A549 (cell line): ENCODE results near the gene TRIM9. TPM values are rescaled to one million over a fixed set of nuclear protein-coding genes. Genes with fewer than 3 reads are reported as not detected.

Experiments used
- ATAC-seq, 2 experiments: fragments of 200-7000 bp in 1 of 2; fragments of >200 bp in 1 of 2; cut with Nextera tagmentation in 1 of 2; cut with Tn5 transposase in 1 of 2; 3 replicates each; pipeline versions ENCODE4 v1.8.0 to v1.9.1; 2018 to 2020; ENCODE audit warnings: mild to moderate bottlenecking in 1 of 2, moderate library complexity in 1 of 2
- CTCF ChIA-PET: fragments of 300-600 bp; sonication (Branson Sonifier 250); formaldehyde crosslinking; extraction: SDS; loops from one replicate; lab custom pipeline; 2021; ENCODE audit warnings: antibody characterized with exemption, inconsistent platforms; lab: Yijun Ruan, JAX
- POLR2A ChIA-PET: fragments of 350-600 bp; formaldehyde crosslinking; extraction: SDS; loops from one replicate; lab custom pipeline; 2021; ENCODE audit warnings: antibody characterized with exemption, inconsistent platforms; lab: Yijun Ruan, JAX
- DNase-seq, 2 experiments: peaks; one replicate each; pipeline versions ENCODE4 v3.0.0 to v3.0.0-alpha.2; 2011 to 2016; ENCODE audit warnings: low read depth in 1 of 2, low spot score in 1 of 2
- FAIRE-seq: peaks from 2 replicates; lab custom pipeline; 2011; peaks lifted over from hg19 to GRCh38; lab: Jason Lieb, UNC
- H3K27ac ChIP-seq, 2 experiments: fragments of >200 bp; sonication (Bioruptor Twin); formaldehyde crosslinking; 3 replicates each; pipeline ENCODE4 v1.5.1; 2016 to 2017
- H3K4me1 ChIP-seq: fragments of >200 bp; sonication (Bioruptor Twin); formaldehyde crosslinking; 3 replicates; pipeline ENCODE4 v1.6.1; 2016
- H3K4me2 ChIP-seq: fragments of >200 bp; sonication (Bioruptor Twin); formaldehyde crosslinking; 3 replicates; pipeline ENCODE4 v1.6.1; 2016
- H3K4me3 ChIP-seq: fragments of >200 bp; sonication (Bioruptor Twin); formaldehyde crosslinking; 3 replicates; pipeline ENCODE4 v1.5.1; 2016
- H3K9me3 ChIP-seq: fragments of >200 bp; sonication (Bioruptor Twin); formaldehyde crosslinking; 3 replicates; pipeline ENCODE4 v1.6.1; 2016
- ATOH8 ChIP-seq: fragments of 250-450 bp; sonication (Bioruptor Pico); IDR thresholded peaks from 2 replicates; pipeline ENCODE4 v1.5.0; 2020; ENCODE audit warnings: low read depth, mild to moderate bottlenecking, moderate library complexity
- BHLHE40 ChIP-seq: IDR thresholded peaks from 2 replicates; pipeline ENCODE4 v1.6.1; 2012; ENCODE audit warnings: low read depth, low read length, inconsistent platforms
- CBX2 ChIP-seq: fragments of 200-600 bp; sonication (generic); IDR thresholded peaks from 2 replicates; pipeline ENCODE4 v1.6.1; 2016; ENCODE audit warnings: low read depth, mild to moderate bottlenecking, borderline replicate concordance
- CHD4 ChIP-seq: fragments of 200-600 bp; sonication (generic); IDR thresholded peaks from 2 replicates; pipeline ENCODE4 v1.6.1; 2016; ENCODE audit warnings: antibody characterized with exemption, mild to moderate bottlenecking, borderline replicate concordance
- E2F6 ChIP-seq: IDR thresholded peaks from 2 replicates; pipeline ENCODE4 v1.6.1; 2012; ENCODE audit warnings: low read depth, borderline replicate concordance
- EHMT2 ChIP-seq: fragments of 200-600 bp; sonication (generic); IDR thresholded peaks from 2 replicates; pipeline ENCODE4 v1.6.1; 2016; ENCODE audit warnings: antibody characterized with exemption, low read depth, mild to moderate bottlenecking, moderate library complexity
- ELK1 ChIP-seq: fragments of 150-350 bp; IDR thresholded peaks from 2 replicates; pipeline ENCODE4 v1.6.1; 2014; ENCODE audit warnings: low read depth, mild to moderate bottlenecking, low read length
- ESRRA ChIP-seq: fragments of 150-350 bp; IDR thresholded peaks from 2 replicates; pipeline ENCODE4 v1.6.1; 2014; ENCODE audit warnings: mild to moderate bottlenecking, low read length, borderline replicate concordance
- GATA3 ChIP-seq: IDR thresholded peaks from 2 replicates; pipeline ENCODE4 v1.6.1; 2012; ENCODE audit warnings: borderline replicate concordance
- HEYL ChIP-seq: fragments of 250-450 bp; sonication (Bioruptor Pico); IDR thresholded peaks from 2 replicates; pipeline ENCODE4 v1.8.0; 2021; ENCODE audit warnings: mild to moderate bottlenecking, moderate library complexity
- HMGXB4 ChIP-seq: fragments of 250-450 bp; sonication (Bioruptor Pico); IDR thresholded peaks from 2 replicates; pipeline ENCODE4 v1.5.0; 2021; ENCODE audit warnings: mild to moderate bottlenecking, moderate library complexity, borderline replicate concordance
- HOXB13 ChIP-seq: fragments of 250-450 bp; sonication (Bioruptor Pico); IDR thresholded peaks from 2 replicates; pipeline ENCODE4 v1.5.0; 2020; ENCODE audit warnings: low read depth, mild to moderate bottlenecking, moderate library complexity
- HOXB5 ChIP-seq: fragments of 250-450 bp; sonication (Bioruptor Pico); IDR thresholded peaks from 2 replicates; pipeline ENCODE4 v1.5.0; 2020; ENCODE audit warnings: mild to moderate bottlenecking, moderate library complexity
- MAFK ChIP-seq: fragments of 450-650 bp; IDR thresholded peaks from 2 replicates; pipeline ENCODE4 v1.6.1; 2014; ENCODE audit not compliant: partially characterized antibody
- MAX ChIP-seq: IDR thresholded peaks from 2 replicates; pipeline ENCODE4 v1.6.1; 2012
- MYC ChIP-seq: IDR thresholded peaks from 2 replicates; pipeline ENCODE4 v1.6.1; 2012; ENCODE audit warnings: mild to moderate bottlenecking, inconsistent platforms, low read length, improper control_type of control experiment, borderline replicate concordance
- NPAS2 ChIP-seq: fragments of 250-450 bp; sonication (Bioruptor Pico); IDR thresholded peaks from 2 replicates; pipeline ENCODE4 v1.8.0; 2022; ENCODE audit warnings: mild to moderate bottlenecking, moderate library complexity, borderline replicate concordance
- NR3C1 ChIP-seq: fragments of >200 bp; sonication (Bioruptor Twin); formaldehyde crosslinking; IDR thresholded peaks from 3 replicates; pipeline ENCODE4 v1.6.1; 2017
- PBX3 ChIP-seq: IDR thresholded peaks from 2 replicates; pipeline ENCODE4 v1.6.1; 2012
- PHF8 ChIP-seq: fragments of 200-600 bp; sonication (generic); IDR thresholded peaks from 2 replicates; pipeline ENCODE4 v1.6.1; 2016; ENCODE audit warnings: low read depth, mild to moderate bottlenecking, antibody characterized with exemption, moderate library complexity, borderline replicate concordance
- POLR2A ChIP-seq: IDR thresholded peaks from 2 replicates; pipeline ENCODE4 v1.6.1; 2012; ENCODE audit warnings: mild to moderate bottlenecking, low read length
- RCOR1 ChIP-seq: fragments of 150-350 bp; IDR thresholded peaks from 2 replicates; pipeline ENCODE4 v1.6.1; 2014; ENCODE audit warnings: antibody characterized with exemption, low read length, low read depth
- SMC3 ChIP-seq: fragments of >200 bp; sonication (Bioruptor Twin); formaldehyde crosslinking; IDR thresholded peaks from 3 replicates; pipeline ENCODE4 v1.6.1; 2018; ENCODE audit warnings: inconsistent platforms
- SREBF2 ChIP-seq: fragments of 450-650 bp; IDR thresholded peaks from 2 replicates; pipeline ENCODE4 v1.6.1; 2014; ENCODE audit warnings: mild to moderate bottlenecking, moderate library complexity
- TFCP2L1 ChIP-seq: fragments of 250-450 bp; sonication (Bioruptor Pico); IDR thresholded peaks from 2 replicates; pipeline ENCODE4 v1.5.0; 2021; ENCODE audit warnings: mild to moderate bottlenecking
- TP53 ChIP-seq: fragments of 250-450 bp; sonication (Bioruptor Pico); IDR thresholded peaks from 2 replicates; pipeline ENCODE4 v1.5.0; 2021; ENCODE audit warnings: mild to moderate bottlenecking, moderate library complexity
- ZFP36 ChIP-seq: fragments of 450-650 bp; IDR thresholded peaks from 2 replicates; pipeline ENCODE4 v1.6.1; 2014; ENCODE audit warnings: borderline replicate concordance; ENCODE audit not compliant: partially characterized antibody
- ZNF302 ChIP-seq: fragments of 250-450 bp; sonication (Bioruptor Pico); IDR thresholded peaks from 2 replicates; pipeline ENCODE4 v1.9.0; 2021; ENCODE audit warnings: inconsistent platforms, mild to moderate bottlenecking, moderate library complexity
- WGBS: methylation state at CpG from one replicate; pipeline ENCODE4 v1.1.6; 2017; ENCODE audit errors: missing lambda C conversion rate; 5-methylcytosine and 5-hydroxymethylcytosine counted together
- polyA plus RNA-seq, 4 experiments: library from polyadenylated mRNA; depleted of rRNA in 3 of 4; stranded (reverse); fragments of >200 nt; fragmentation: RNase III in 1 of 4; extraction: RNeasy Plus Mini Kit Qiagen cat#74134 plus additional on column Dnase treatment in 1 of 4; gene quantifications; 2 replicates in 3 of 4; 3 replicates in 1 of 4; pipeline ENCODE4 v1.2.3, GENCODE V29; 2011 to 2017

The TRIM9 gene
- polyA plus RNA-seq, 2 of the 4 experiments (the other 2 are of a cell fraction) = 5.4 to 21.2 TPM

GRCh38 chr14:50978529-50978871, 116.4 kb downstream of the TRIM9 start:
- no peak for DNase-seq
- no peak overlapping the region for H3K4me2 ChIP-seq
- no peak overlapping the region for H3K4me3 ChIP-seq
- H3K9me3 ChIP-seq = no peaks in the 10 kb centered on the region
- TF ChIP-seq TP53 (no peak), SMC3 (no peak), ATOH8 (no peak), HEYL (no peak), MYC (no peak), SREBF2 (no peak), BHLHE40 (no peak), CBX2 (no peak), EHMT2 (no peak), GATA3 (no peak)
- H3K4me1 ChIP-seq = no peaks in the 10 kb centered on the region
- CTCF ChIA-PET = interaction anchor here (1.1 kb wide), 1 partner anchor 12 kb away, joined by 3 read pairs; no protein-coding TSS in a partner anchor
- ATAC-seq = no peak
- 100% methylated on average over 3 of the region's 3 CpGs for WGBS
- POLR2A ChIA-PET = no interaction called here
- no peak for FAIRE-seq
- H3K27ac ChIP-seq = no peak overlapping the region

GRCh38 chr14:50977863-50978528, 116.9 kb downstream of the TRIM9 start:
- ATAC-seq = no peak
- no peak for DNase-seq
- H3K4me2 ChIP-seq = no peak overlapping the region
- ChIA-PET POLR2A (no interaction called here), CTCF (interaction anchor here (1.1 kb wide), 1 partner anchor 12 kb away, joined by 3 read pairs; no protein-coding TSS in a partner anchor)
- no peaks in the 10 kb centered on the region for H3K4me1 ChIP-seq
- WGBS = 87% methylated on average over 3 of the region's 3 CpGs
- TF ChIP-seq POLR2A (no peak), CHD4 (no peak), PBX3 (no peak), RCOR1 (no peak), ZFP36 (no peak), NR3C1 (no peak), ESRRA (no peak), ZNF302 (CRISPR knock-in tag) (no peak), MAFK (no peak)
- no peak for FAIRE-seq
- no peak overlapping the region for H3K4me3 ChIP-seq
- H3K9me3 ChIP-seq = no peaks in the 10 kb centered on the region
- H3K27ac ChIP-seq = no peak overlapping the region

- CTCF ChIA-PET = interaction anchor here (1.2 to 1.5 kb wide), 4 partner anchors 10 to 121 kb away, joined by 3 to 4 read pairs (median 3); partner anchors contain the start of gene TRIM9
- 86% methylated on average over 5 of the region's 5 CpGs for WGBS
- H3K4me1 ChIP-seq = no peaks in the 10 kb centered on the region
- no peak overlapping the region for H3K4me2 ChIP-seq
- peak in 1 of 2 experiments; percentile 19; a peak in 1 of 6 replicates for ATAC-seq
- POLR2A ChIA-PET = no interaction called here
- H3K9me3 ChIP-seq = no peaks in the 10 kb centered on the region
- H3K4me3 ChIP-seq = no peak overlapping the region
- no peak for DNase-seq
- H3K27ac ChIP-seq = peak overlapping the region in 1 of 2 experiments; percentile 7; a peak in 1 of 6 replicates
- FAIRE-seq = no peak
- no peak for TF ChIP-seq NPAS2 (CRISPR knock-in tag)
- TF ChIP-seq SREBF2 = no peak
- no peak for TF ChIP-seq E2F6
- TF ChIP-seq ELK1 = no peak
- TF ChIP-seq PHF8 = no peak
- TF ChIP-seq HOXB13 = no peak
- TF ChIP-seq MAFK = no peak
- TF ChIP-seq HOXB5 (CRISPR knock-in tag) = no peak
- no peak for TF ChIP-seq HMGXB4 (CRISPR knock-in tag)
- no peak for TF ChIP-seq ATOH8
- no peak for TF ChIP-seq BHLHE40
- no peak for TF ChIP-seq TFCP2L1 (CRISPR knock-in tag)
- TF ChIP-seq RCOR1 = no peak
- TF ChIP-seq MAX = no peak
Measured at GRCh38 chr14:50974118-50974517, 120.8 kb downstream of the TRIM9 start.
